Coronary artery (tissue), 2 donors: ENCODE results near the gene NECAB3.

Experiments
- DNase-seq: peaks from one replicate; pipeline ENCODE4 v3.0.0-alpha.2; 2017; ENCODE audit warnings: low spot score
- H3K27ac ChIP-seq, 2 donors: fragments of 200-600 bp; sonication (generic); one replicate each; pipeline ENCODE4 v1.5.1; 2016 to 2019
- H3K4me3 ChIP-seq: fragments of 200-600 bp; sonication (generic); 2 replicates; pipeline ENCODE4 v1.5.1; 2016; ENCODE audit warnings: mild to moderate bottlenecking, moderate library complexity
- CTCF ChIP-seq: fragments of 200-600 bp; sonication (generic); IDR thresholded peaks from one replicate; pipeline ENCODE4 v1.5.1; 2019; ENCODE audit warnings: antibody characterized with exemption

Gene NECAB3

GRCh38 chr20:33713865-33714367 lies 39.7 kb upstream of the NECAB3 start:
- TF ChIP-seq CTCF, result no peak
- Histone ChIP-seq H3K4me3 (no peak overlapping the region), H3K27ac (no peak overlapping the region)
- no peak for DNase-seq

- TF ChIP-seq CTCF, result no peak
- Histone ChIP-seq H3K4me3 (no peak overlapping the region), H3K27ac (no peak overlapping the region)
- no peak for DNase-seq
These were observed 37.2 kb upstream of the NECAB3 start for GRCh38 chr20:33711446-33711738.

GRCh38 chr20:33710681-33711445 lies 36.6 kb upstream of the NECAB3 start:
- no peak for DNase-seq
- Histone ChIP-seq H3K4me3 (no peak overlapping the region), H3K27ac (no peak overlapping the region)
- TF ChIP-seq CTCF, result no peak

GRCh38 chr20:33709905-33710541 lies 35.8 kb upstream of the NECAB3 start:
- Histone ChIP-seq H3K4me3 (no peak overlapping the region), H3K27ac (no peak overlapping the region)
- TF ChIP-seq CTCF, result no peak
- no peak for DNase-seq

- TF ChIP-seq CTCF, result no peak
- no peak overlapping the region for H3K27ac ChIP-seq
- no peak for DNase-seq
- no peak overlapping the region for H3K4me3 ChIP-seq
These were observed 35.2 kb upstream of the NECAB3 start for GRCh38 chr20:33709398-33709797.

- Histone ChIP-seq H3K4me3 (no peak overlapping the region), H3K27ac (no peak overlapping the region)
- no peak for TF ChIP-seq CTCF
These were observed 33.4 kb upstream of the NECAB3 start for GRCh38 chr20:33707668-33708067.

More at GRCh38 chr20:33707668-33708067, 33.4 kb upstream of the NECAB3 start:
- DNase-seq, result no peak
